ENCODE measurements around the gene PRAC2.

DNA sequence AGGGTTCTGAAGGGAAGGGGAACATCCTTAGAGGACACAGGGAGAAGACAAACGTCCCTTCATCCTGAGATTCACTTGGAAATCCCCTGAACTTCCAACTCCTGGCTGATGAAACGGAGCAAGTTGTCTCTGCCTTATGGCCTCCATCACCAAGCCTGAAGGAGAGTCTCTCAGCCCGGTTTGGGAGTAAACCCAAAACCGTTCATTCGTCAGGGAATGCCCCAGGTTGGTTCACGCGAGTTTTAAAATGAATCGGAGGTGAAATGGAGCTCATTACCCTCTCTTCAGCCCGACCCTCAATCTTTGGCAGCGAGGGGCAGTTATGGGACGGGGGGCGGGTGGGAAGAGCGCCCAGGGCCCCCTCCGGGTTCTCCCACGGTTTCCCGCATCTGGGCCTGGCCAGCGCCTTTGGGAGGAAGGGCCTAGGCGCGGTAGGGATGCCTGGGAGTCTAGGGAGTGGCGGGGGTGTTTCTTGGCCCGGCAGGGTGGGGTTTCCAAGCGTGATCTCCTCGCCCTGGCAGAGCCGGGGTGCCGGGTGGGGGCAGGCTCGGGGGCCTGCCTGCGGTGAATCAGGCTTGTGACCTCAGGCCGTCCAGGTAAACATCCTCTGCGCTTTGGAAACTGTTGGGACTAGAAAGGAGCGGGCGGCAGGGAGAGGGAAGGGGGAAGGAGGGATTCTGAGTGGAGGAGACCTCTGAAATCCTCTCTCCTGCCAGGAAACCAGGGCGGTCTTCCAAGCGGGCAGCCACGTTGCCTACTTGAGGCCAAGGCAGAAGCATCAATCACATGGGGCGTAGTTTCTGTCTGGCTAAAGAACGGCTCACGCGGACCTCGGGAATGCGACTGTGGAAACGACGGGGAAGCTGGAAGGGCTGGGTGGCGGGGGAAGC, 29.7 kb downstream of the PRAC2 start:
- TF ChIP-seq CTCF (IDR thresholded peaks at IDR 0.05) = no peak
- no peak for TF ChIP-seq POLR2A (IDR thresholded peaks at IDR 0.05)
